Stimulated activated CD8-positive, alpha-beta memory T cell treated with anti-CD3 and anti-CD28 coated beads, Interleukin-12 subunit alpha, Interleukin-12 subunit beta, amount 100 ng/mL, for 24 hours (primary cell): ENCODE results near the gene ICAM2.

Experiments used
- DNase-seq: peaks from one replicate; pipeline ENCODE4 v3.0.0-alpha.2; 2020; ENCODE audit errors: extremely low read depth

Gene ICAM2

DNA sequence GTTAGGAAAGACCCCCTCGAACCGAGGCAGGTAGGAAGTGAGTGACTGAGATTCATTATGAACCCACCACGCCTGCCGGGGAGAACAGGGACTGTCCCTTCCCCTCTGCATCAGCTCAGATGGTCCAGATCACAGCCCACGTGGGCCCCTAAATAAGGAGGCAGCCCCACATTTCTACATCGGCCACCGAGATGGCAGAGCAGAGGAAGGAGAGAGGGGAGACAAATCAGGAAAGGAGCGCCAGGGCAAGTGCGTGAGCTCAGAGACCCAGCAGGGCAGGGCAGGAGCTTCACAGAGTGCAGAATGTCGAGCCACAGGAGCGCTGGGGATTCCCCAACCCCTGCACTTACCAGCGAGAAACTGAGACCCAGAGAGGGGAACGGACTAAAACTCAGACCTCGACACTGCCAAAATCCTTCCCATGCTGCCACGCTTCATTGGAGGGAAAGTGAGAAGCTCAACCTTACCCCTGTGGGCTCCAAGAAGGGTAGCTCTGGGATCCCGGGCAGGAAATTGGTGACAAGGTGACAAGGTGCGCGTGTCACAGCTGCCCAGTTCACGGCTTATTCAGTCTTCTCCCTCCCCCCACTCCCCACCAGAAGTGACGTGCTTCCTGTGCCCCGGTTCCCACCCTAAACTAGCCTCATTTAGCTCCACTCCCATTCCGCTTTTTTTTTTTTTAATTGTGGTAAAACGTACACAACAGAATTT lies at the start of gene ICAM2:
TSS of gene ICAM2 (minus strand) at position 578 of the 711 bp plus-strand sequence. CDS start 13,942 bp downstream, outside the sequence.
- DNase-seq: peak; percentile 78

DNA sequence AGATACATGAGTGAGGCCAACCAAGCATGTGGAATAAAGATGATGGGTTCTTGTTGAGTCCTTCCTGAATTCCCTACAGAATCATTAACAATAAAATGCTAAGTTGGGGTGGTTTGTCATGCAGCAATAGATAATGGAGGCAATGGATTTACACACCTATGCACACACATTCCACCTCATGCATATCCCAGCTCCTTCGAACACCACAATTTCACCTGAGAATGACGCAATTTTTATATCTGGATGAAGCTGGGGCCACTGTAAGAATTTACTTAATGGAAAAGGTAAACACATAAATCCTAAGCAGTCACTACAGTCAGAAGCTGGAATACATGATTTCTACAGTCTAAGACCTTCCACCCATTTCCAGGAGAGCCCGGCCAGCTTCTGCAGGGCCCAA lies 49.8 kb upstream of the ICAM2 start:
- no peak for DNase-seq

DNA sequence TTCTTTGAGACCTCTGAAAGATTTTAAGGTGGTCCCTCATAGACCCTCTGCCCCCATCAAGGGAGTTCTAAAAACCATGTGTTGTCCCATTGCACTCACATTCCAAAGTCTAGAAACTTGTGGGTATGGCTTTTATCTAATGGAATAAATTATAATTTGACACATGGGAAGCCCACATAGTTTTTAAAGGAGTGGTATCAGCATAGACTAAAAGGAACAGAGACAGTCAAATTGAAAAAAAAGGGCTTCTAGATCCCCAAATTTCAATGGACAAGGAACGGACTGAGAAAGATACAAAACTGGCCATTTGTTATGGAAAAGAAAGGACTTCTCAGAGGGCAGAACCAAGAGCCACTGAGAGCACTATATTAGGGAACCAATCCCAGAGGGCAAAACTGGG lies 48.7 kb upstream of the ICAM2 start:
- no peak for DNase-seq

DNA sequence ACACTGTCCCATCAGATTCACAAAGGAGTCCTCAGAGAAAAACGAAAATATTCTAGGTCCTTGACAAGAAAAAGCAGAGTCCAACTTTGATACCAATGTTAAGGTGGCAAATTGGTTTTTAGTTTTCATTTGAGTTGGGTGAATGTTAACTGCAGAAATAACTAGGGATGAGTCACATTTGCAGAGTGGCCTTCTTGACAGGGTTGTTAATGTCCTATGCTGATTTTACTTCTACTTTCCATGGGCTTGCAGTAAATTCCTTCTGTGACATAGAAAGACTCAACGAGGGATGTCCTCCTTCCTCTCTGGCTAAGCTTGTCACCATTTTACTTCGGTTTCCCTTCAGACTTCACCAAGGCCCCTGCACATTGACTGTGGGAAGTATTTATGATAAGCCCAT lies 47.2 kb upstream of the ICAM2 start:
- DNase-seq: no peak

DNA sequence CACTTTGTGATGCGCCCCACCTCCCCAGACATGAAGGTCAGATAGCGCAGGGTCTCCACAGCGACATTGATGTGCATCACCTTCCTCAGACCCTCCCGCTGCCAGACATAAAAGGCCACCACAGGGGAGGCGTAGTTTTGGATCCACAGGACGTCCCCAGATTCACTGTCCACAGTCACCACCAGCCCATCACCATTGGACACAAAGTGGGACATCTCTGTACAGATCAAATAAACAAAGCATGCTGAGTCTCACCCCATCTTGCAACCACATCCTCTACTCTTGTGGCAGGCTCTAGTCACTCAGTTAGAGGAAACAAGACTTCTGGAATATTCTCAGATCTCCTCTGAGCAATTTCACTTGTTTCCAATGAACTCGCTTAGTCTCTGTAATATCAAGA lies 46.3 kb upstream of the ICAM2 start:
- no peak for DNase-seq

DNA sequence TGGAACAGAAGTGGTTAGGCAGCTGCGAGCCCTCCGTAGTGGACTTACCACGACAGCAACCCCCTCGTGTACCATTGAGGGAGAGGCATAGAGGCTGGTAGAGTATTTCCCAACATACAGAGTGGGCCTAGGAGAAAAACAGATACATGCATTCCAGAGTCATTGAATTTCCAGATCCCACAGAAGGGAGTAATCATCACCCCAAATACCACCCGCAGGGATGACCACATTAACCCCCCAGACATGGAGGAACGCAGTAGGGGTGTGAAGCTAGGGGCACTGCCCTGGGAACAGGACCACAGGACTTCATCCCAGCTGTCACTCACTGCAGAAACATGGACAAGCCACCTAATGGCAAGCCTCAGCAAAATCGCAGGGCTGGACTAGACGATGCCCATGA lies 44.7 kb upstream of the ICAM2 start:
- no peak for DNase-seq

DNA sequence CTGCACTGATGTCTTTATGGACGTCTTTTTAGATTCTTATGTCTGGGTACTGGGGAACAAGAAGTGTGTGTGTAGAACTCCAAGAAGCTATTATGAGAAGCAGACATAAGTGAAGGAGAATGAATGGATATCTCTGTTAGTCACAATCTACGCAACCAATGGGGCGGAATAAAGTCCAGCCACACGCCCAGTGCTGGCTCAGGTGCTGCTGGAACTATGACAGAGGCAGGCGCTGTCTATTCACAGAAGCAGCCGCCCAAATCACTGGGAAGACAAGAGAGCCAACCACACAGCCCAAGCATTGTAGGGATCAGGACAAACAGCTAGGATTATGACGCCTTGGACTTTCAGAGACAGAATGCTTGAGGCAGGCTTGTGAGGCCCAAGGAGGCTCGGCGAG lies 43.9 kb upstream of the ICAM2 start:
- DNase-seq: no peak

DNA sequence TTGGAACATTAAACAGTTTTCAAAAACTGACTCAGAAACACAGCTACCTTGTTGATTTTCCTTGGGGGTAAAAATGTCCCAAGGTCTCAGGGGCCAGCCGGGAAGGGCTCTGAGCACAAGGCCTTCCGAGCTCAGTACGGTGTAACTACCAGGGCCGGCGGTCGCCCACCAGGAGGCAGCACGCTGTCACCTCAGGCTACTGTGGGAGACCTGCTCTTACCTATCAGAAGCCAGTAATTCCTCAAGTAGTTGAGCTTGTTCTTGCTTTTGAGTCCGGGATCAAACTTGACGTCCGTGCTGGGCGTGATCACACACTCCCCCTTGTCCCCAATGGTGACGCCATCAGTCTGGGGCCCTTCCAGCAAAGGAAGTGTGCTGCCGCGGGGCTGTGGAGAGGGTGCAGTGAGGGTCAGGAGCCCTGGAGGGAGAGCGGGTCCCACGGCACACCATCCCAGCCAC lies 43.4 kb upstream of the ICAM2 start:
- no peak for DNase-seq

DNA sequence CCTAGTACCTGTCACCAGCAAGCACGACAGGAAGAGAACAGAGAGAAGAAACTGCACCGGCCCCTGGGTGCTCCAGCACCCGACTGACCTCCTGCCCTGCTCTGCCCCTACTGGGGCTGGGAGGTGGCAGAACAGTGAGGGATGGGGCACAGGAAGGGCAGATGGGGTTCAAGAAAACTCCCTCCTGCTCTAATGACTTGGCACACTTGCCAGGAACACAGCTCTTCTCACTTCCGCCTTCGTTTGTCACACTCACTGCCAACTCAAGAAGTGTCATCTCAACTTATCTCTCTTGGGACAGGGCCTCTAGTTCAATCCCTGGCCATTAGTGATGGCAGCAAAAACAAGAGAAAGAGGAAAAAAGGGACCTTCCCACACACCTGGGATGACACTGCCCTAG lies 42.7 kb upstream of the ICAM2 start:
- DNase-seq: no peak

DNA sequence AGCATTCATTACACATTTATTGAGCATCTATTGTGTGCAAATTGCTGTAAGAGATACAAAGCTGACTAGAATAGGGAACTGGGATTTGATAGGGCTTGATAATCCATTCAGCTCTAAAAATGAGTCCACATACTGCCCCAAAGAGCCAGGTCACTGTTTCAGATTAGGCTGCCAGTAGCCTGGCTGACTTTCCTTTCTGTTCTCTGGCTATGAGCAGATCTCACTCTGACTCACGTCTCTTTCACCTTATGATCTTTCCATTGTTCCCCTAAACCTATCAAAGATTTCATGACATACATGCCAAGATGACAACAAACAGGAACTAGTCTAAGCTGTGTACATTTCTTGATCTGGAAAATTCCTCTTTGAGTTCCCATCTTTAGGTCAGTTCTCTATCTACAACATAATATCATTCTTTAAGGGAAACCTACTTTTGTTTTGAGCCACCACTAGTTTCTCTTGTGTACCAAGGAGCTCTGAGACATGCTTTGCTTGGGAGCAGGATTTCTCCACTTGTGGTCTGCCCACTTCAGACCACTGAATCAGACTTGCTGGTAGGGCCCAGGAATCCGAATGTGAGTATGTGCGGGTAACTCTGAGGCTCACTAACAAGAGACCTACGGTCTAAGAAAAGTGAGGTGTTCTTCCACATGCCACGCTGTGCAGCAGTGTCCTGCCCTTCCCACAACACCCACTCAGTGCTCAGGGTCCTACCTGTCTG lies 40.9 kb upstream of the ICAM2 start:
- DNase-seq: no peak

DNA sequence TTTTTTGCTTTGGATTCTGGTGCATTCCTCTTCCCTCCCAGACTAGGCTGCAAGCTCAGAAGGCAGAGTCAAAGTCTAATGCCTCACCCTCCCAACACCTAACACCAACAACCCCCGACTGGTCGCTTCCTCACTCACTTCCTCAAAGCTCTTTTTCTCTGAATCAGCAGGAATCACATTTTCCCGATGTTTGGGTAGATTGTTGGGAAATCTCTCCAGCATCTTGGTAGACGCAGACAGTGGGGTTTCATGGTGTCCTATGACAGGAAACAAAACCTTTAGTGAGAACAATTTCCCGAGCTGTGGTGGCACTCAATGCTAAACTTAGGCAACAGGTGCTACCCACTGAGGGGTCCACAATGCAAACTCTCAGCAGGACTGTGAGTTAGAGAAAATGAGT lies 39.9 kb upstream of the ICAM2 start:
- DNase-seq: no peak

DNA sequence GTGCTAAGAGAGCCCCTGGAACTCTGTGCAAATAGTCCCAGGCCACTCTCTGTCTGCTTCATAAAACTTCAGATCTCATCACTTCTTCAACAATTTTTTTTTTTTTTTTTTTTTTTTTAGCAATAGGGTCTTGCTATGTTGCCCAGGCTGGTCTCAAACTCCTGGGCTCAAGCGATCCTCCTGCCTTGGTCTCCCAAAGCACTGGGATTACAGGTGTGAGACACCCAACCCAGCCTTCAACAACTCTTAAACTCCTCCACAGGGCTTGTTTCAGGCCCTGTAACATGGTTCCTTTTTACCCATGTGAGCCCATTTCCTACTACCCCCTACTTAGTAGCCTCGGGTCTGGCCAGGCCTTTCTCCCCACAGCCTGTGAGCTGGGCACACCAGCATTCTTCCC lies 39.3 kb upstream of the ICAM2 start:
- DNase-seq: no peak

DNA sequence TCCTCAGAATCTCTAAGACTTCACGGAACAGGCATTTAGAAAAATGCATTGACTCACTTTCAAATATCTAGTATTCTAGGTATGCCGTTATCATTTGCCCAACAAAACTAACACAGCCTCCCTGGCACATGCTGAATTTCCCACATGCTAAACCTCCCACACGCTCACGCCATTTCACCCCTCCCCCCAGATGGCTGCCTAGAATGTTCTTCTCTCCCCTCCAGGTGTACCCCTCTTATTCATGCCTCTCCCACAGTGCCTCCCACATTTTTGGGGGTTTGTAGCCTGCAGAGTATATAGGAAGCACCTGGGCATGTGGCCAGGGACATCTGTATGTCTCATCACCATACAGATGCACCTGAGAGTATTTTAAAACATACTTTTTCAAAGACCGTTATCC lies 38.2 kb upstream of the ICAM2 start:
- DNase-seq: no peak

DNA sequence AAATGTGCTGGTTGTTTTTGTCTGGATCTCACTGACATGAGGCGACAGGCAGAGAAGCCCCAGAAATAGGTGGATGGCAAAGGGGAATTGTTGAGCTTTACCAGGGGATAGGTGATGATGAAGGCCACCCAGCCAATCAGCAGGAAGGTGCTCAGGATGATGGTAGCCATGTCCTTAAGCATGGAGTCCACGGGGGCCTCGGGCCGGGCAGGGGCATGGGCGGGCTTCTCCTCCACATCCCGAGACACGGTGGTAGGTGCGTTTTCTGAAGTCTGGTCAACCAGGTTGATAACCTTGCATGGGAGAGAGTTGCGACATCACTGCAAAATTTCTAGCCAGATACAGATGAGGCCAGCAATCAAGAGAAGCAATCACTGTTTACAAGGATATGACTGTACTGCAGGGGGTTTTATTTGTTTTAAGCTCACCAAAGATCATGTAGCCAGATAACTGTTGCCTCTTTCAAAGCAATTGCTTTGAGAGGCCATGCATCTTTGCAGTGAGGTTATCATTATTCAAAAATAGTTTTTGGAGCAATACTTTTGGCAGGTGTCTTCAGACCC lies 37.3 kb upstream of the ICAM2 start:
- no peak for DNase-seq

DNA sequence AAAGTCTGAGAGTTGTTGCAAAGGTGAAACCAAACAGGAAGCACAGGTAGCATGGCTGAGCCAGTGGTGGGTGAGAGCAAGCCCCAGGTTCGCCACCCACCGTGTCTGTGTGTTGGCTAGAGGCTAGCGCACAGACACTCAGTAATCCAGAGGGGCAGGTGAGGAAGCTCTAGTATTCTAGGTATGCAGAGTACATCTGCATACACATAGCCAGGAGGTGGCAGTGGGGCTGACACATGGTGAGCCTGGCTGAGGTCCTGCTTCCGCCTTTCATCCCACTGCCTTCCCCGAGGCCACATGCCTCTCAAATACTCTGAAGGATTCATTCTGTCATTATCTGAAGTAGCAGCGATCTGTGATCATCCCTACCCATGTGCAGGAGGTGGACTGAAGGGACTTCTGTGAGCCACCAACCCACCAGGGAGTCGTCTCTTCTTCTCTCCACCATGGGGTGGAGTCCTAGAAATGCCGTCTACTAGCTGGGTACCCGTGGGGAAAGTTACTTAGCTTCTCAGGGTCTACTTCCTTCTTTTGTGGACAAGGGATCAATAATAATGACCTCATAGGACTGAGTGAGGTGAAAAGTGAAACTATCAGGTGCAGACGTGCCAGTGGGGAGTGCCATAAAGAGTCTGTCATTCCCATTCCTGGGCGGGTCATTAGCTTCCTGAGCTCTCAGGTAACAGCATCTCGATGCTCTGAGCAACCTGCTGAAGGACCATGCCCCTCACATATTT lies 36.0 kb upstream of the ICAM2 start:
- DNase-seq: no peak

DNA sequence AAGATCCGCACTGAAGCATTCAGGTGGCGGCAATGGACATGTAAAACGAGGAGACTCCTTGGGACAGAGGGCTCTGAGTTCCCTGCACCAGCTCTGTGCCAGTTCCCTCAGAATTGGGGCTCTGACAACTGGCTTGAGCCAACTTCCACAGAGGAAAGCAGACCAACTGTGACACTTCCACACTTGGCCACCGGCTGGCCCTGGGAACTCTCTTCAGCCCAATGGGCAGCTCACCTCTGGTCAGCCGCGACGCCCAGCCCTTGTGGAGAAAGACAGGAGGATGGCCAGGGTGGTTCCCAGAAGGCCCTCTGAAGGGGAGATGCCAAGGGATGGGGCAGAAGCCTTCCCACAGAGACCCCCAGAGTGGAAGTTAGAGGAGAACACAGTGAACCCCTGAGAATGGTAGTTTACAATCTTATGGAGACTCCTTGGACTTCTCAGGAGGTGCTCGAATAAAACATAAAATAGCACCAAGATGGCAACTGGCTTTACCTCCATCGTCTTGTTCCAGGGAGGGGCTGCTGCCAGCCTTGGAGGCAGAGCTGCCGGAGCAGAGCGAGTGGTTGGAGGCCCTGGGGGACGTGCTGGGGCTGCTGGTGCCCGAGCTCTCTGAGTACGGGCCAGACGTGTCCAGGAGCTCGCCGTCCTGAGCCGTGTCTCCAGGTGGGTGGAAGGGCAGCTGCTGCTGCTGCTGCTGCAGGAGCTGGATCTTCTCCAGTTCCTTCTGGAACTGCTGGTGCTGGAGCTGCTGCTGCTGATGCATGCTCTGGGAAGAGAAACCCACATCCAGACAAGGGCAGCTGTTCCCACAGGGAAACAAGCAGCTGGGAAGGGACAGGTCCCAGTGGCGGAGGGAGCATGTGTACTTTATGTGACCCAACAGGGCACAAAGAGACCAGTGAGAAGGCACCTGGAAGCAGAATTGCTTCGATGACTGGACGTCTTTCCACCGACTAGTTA lies 35.0 kb upstream of the ICAM2 start:
- DNase-seq: no peak

DNA sequence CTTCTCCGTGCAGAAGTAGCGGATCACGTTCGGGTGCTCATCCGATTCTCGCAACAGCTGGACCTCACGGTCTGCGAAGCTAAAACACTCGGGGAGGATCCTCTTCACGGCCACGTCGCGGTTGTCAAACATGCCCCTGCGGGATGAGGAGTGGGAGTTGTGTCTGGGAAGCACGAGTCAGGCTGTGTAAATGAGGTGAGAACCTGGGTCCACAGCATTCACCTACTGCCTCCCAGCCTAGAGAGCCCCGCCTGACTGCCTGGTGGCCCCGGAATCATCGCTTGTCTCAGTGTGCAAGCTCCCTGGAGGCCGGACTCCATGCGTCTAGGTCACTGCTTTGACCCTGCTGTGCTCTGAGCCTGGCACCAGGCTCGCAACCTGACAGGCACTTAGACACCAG lies 33.9 kb upstream of the ICAM2 start:
- no peak for DNase-seq

DNA sequence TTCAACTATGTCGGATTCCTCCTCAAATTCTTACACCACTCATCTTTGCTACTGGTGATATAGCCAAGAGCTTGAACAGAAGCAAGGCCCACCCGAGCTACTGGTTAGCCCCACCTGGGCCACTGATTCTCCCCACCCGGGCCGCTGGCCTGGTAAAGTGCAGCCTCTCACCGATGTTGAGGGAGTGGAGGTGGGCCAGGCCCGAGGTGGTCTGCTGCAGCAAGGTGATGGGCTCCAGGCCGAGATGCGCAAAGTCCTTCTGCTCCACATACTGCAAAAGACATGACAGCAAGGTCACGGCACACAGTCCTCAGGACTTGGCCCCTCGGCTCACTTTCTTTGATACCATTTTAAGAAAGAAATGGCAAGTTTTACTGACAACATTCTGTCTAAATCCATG lies 32.7 kb upstream of the ICAM2 start:
- DNase-seq: no peak

DNA sequence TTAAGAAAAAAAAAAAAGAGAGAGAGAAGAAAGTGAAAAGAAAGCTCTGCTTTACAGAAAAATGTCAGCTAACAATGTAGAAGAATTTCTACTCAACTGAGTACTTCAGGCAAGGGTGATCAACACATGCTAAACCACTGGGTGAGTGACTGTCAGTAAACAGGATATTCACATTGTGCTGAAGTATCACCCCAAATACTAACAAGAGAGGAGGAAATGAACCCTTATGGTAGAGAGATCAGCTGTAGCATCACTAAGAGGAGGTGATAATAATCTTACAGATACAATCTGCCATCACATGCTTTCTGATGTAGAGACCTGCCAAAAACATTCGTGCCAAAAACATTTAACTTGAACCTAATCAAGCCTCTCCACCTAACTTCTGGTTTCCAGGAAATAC lies 30.7 kb upstream of the ICAM2 start:
- DNase-seq: no peak

DNA sequence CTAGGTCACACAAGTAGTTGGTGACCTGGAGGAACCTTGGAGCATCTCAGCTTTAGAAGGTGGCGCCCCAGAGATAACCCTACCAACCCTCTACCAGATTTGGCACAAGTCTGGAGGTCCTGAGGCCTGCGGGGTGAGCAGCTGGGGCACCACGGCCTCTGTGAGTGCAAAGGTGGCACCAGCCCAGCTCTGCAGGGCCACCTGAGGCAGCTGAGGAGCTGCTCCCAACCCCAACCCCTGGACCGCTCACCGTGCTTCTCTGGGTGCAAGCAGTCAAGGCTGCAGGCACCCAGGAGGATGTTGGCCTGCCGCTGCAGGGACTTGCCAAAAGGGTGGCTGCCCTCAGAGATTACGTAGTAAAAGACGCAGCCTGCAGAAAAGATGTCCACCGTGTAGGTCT lies 28.4 kb upstream of the ICAM2 start:
- DNase-seq: no peak

DNA sequence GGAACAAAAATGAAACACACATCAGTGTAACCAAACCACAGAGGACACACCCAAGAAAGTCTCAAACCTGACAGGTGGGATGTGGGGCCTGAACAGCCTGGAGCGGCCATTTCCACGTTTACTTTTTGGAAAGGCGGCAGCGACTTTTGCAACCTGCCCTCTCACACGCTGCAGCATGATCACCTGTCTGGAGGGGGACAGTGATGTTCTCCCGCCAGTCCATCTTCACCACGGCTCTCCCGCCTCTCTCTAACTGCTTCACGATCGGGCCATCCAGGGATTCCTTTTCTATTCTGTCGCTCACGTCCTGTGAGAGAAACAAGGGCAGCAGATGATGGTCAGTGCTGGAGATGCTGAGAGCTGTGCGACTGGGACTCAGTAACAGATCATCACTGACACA lies 24.7 kb upstream of the ICAM2 start:
- DNase-seq: no peak
